ENCODE measurements around the gene THADA.
"Not testable (repeated sequence)": the region's sequence is repeated elsewhere in the genome, so short reads cannot be mapped to it uniquely, and the experiment has no call there.

The THADA gene

DNA sequence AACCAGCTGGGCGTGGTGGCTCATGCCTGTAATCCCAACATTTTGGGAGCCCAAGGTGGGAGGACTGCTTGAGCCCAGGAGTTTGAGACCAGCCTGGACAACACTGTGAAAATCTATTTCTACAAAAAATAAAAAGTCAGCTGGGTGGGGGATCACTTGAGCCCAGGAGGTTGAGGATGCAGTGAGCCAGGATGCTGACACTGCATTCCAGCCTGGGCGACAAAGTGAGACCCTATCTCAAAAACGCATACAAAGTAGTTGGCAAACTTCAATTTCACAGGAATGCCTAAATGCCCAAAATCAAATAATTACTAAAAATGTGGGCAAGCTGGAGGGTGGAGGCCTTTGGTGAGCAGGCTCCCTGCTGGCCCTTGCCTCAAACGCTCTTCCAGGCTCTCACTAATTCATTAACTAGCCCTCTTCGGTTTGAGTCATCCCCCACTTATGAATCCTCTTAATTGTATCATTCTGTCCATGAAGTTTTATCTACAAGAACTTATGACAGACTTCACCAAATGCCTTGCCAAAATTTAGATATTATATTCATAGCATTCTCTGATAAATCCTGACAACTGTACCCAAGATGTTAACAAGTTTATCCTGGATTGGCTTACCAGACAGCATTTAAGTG is 300.8 kb downstream of the THADA start:
- no peak for DNase-seq

DNA sequence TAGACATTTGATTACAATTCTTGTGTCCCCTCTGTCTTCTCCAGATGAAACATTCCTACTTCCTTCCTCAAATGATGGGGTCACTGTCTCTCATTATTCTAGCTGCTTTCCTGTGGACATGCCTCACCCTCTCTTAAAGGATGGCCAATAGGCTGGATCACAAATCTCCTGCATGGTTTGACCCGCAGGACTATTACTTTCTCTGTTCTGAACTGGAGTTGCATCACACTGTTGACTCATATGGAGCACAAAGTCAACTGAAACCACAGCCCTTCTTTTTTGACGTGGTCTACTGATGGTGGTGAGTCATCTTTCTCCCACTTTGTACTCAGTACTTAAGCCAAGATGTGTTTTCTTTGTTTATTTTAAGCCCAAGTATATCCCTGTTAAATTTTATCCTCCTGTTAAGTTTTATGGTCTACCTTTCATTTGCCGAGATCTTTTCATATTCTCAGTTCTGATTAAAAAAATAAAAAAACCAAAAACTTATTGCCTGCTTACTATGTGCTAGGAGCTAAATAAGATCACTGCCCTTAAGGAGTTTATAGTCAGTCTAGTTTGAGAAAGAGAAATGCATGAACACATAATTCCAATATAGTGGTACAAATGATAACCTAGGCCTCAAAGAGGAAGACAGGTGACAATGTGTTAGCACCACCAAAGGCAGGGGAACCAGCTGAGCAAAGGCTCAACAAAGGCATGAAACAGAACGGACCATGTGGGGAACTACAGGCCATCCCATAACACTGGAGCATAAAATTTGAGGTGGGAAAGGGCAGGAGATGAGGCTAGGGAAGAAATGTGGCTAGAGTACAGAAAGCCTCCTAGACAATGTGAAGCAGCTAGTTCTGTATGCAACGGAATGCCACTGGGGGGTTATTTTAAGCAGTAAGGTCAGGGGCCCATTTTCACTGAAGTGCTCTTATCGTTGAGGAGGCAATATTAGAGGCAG is 301.8 kb downstream of the THADA start:
- peak; percentile 37 for DNase-seq

- no peak for DNase-seq
Observed at GRCh38 chr2:43292851-43293743, 302.7 kb downstream of the THADA start.

- no peak for DNase-seq
Observed at GRCh38 chr2:43292297-43292696, 303.5 kb downstream of the THADA start.

- DNase-seq, result no peak
Observed at GRCh38 chr2:43289331-43289730, 306.5 kb downstream of the THADA start.

- DNase-seq, result no peak
Observed at GRCh38 chr2:43288417-43289305, 307.2 kb downstream of the THADA start.

GRCh38 chr2:43285987-43286386 is 309.9 kb downstream of the THADA start:
- DNase-seq, result no peak

- DNase-seq, result no peak
Observed at GRCh38 chr2:43284967-43285366, 310.9 kb downstream of the THADA start.

GRCh38 chr2:43284347-43284746 is 311.5 kb downstream of the THADA start:
- not testable (repeated sequence) for DNase-seq

DNA sequence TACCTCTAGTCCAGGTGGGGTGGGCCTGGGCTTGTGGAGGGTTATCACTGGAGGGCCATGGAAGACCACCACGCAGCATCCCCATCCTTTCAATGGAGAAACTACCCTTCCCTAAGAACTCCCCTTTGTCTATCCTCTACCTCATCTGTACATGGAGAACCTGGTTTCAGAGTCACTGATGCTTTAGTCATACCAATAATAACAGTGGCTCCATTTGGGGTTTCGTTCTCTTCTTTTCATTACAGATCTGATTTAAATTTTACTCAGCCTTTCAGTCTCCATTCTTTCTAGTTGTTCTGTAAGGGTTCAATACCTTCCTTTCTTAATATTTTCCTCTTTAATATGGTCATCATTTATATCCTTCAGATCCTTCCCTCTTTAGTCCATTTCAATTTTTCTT is 314.8 kb downstream of the THADA start:
- no peak for DNase-seq

GRCh38 chr2:43279317-43279840 is 316.5 kb downstream of the THADA start:
- no peak for DNase-seq

GRCh38 chr2:43278564-43279220 is 317.1 kb downstream of the THADA start:
- DNase-seq, result no peak

DNA sequence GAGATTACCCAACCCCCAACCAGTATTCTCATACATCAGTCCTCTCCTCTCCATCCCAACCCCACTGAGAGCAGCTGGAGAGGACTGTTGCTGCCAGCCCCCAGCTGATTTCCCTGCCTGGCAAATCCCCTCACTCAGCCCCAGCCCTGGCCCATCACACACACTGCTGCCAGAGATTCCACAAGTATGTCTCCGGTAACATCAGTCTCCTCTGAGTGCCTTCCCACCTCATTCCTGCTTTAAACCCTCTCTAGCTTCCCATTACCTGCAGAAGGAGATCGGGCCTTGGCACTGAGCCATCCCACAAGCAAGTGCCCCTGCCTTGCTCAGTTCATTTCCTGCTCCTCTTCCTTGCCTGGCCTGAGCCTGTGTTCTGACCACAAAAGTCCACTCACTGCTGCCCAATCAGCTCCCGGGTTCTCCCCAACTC is 318.9 kb downstream of the THADA start:
- no peak for DNase-seq

DNA sequence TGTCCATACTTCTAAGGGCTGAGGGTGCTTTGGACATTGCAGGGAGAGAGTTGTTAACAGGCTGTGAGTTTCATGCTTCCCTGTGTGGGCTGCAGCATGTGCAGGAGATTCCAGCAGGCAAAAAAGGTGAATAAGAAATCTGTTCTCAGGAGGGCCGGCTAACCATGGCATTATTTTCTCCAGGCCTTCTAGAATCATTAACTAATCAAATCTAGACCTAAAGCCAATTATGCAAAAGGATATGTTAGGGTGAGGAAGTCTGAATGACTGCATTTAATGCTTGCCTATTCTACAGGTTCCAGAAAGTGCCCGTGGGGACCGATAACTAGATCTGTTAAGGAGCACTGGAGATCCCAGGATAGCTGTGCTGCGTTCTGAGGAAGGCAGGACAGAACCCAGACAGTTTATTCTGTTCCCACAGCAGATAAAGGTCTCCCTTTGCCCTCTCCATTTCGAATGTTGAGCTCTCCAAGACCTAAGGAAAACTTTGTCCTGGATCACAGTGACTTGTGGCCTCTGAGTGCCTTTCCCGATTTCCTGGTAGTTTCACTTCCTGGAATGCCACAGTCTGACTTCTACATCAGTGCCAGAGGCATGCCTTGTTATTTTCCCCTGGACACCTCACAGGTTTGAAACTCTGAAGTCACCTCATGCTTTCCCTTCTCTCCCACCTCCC is 319.4 kb downstream of the THADA start:
- DNase-seq, result no peak

DNA sequence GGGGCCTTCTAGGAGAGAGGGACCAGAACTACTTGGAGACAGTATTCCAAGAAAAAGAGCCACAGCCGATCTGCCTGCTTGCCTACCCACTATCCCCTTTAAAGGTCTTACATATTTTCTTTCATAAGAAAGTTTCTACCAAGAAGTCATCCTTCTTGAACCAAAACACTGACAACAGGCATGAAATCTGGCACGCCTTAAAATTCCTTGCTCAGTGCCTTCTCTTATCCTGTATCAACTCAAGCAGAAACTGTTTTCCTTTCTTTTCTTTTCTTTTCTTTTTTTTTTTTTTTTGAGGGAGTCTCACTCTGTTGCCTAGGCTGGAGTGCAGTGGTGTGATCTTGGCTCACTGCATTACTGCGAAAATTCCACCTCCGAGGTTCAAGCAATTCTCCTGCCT is 321.1 kb downstream of the THADA start:
- no peak for DNase-seq

DNA sequence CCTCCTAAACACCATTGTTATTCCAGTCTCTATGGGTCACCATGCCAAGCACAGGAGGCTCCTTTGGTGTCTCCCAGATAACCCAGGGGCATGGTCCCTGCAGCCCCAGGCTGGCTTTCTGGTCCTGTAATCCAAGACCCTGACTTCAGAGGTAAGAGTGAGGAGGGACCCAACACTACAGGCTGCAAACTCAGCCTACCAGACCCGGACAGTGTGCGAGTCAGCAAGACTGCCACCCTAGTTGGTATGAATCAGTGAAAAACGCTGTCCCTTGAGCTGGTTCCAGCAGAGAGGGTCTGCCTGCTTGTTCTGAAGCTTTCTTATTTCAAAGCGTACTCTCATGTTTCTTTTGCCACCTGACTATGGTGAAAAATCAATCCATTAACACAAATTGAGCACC is 321.8 kb downstream of the THADA start:
- no peak for DNase-seq

DNA sequence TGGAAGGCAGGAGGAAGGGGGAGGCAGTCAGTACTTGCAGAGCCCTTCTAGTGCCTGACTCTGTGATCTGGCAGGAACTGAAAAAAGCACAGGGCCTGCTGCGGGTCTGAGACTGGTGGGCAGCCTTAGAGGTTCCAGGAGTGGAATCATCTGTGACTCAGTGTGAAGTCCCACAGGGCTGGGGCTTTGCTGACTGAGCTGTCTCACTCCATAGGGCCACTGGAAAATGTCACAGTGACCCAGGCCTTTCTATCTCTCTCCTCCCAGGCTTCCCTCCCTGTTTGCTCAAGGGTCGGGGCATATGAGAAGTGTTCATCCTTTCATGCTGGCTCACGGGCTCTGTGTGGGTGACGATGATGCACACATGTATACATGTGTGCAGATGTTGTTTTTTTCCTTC is 322.3 kb downstream of the THADA start:
- DNase-seq, result no peak

DNA sequence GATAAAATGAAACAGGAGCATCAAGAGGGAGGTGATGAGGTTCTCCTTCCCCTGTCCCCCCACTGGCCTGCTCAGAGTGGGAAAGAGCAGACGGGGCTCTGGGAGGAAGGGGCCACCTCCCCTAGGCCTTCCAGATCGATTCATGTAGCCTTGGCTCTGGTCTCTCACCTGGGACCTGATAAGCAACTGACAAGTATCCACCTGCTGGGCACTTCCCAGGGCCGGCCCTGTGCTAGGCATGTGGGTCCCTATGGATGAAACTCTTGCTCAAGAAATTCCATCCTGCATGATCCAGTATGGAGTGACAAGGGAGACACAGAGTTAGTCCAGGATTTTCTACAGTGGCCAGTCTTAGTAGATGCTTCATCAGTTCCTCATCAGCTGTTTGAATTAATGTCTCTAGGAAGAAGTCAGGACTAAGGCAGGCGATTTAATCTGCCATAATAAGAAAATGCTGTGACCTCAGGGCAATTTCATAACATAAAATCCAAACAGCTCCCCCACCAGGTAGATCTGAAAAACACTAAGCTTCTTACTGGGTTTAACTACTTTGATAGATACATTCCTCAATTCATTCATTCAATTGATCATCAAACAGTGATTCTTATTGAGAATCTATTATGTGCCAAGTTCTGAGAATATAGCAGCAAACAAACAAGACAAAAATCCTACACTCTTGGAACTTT is 324.8 kb downstream of the THADA start:
- DNase-seq, result no peak

DNA sequence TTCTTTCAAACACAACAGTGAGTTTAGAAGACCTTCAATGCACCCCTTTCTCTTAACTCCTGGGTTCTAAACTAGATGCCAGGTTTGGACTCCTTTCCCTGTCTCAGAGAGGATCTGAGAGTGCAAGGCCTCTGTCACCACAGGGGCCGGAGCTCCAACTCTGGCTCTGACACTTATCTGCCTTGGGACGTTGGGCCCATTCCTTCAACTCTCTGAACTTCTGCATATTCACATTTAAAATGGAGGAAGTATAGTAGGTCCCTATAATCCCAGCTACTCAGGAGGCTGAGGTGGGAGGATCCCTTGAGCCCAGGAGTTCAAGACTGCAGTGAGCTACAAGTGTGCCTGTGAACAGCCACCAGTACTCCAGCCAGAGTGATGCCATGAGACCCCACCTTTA is 325.4 kb downstream of the THADA start:
- DNase-seq, result no peak

DNA sequence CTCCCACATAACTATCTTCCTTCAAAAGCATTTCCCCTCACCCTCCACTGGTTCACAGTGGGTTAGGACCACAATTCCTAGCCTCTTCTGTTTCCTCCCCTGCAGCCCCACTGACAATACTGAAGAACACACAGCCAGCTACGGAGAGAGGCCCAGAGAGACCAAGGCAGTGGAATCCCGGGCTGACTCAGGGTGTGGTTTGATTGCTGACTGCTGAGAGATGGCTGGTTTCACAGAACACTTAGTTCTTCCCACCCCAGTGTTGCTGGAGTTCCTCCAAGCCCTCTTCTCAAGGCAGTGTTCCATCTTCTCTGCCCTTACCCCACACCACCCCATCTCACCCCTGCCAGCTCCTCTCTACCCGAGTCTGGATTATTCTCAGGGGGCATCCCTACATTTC is 326.1 kb downstream of the THADA start:
- no peak for DNase-seq

Data from GDM1 (cell line).